Stomach (tissue), 9 donors: Measurements from ENCODE around the gene FAM193A. TPM values are rescaled to one million over a fixed set of nuclear protein-coding genes. Genes with fewer than 3 reads are reported as not detected.
A peak's percentile ranks its signal among the peaks of the same experiment; 100 is the strongest.
"Not testable (repeated sequence)": the region's sequence is repeated elsewhere in the genome, so short reads cannot be mapped to it uniquely, and the experiment has no call there.

ENCODE experiments used
- DNase-seq, 2 donors: peaks; one replicate each; pipeline versions ENCODE4 v3.0.0 to v3.0.0-alpha.2; 2013 to 2019
- H3K27ac ChIP-seq, 5 donors: fragments of 200-600 bp in 4 of 5; sonication (generic) in 4 of 5; one replicate each; pipeline ENCODE4 v1.5.1; 2013 to 2019; ENCODE audit warnings: mild to moderate bottlenecking in 1 of 5, moderate library complexity in 1 of 5
- H3K27me3 ChIP-seq, 3 donors: fragments of 200-600 bp; sonication (generic); one replicate each; pipeline ENCODE4 v1.5.1; 2017 to 2019; ENCODE audit warnings: mixed run types in 1 of 3
- H3K36me3 ChIP-seq, 4 donors: fragments of 200-600 bp; sonication (generic); 1 replicate in 3 of 4; 2 replicates in 1 of 4; pipeline ENCODE4 v1.5.1; 2016 to 2019
- H3K4me1 ChIP-seq, 4 donors: fragments of 200-600 bp; sonication (generic); one replicate each; pipeline ENCODE4 v1.5.1; 2016 to 2019
- H3K4me3 ChIP-seq, 4 donors: fragments of 200-600 bp; sonication (generic) in 3 of 4; one replicate each; pipeline ENCODE4 v1.5.1; 2016 to 2019; ENCODE audit warnings: mild to moderate bottlenecking in 1 of 4
- H3K9me3 ChIP-seq, 4 donors: fragments of 200-600 bp; sonication (generic); one replicate each; pipeline ENCODE4 v1.5.1; 2016 to 2019
- EP300 ChIP-seq: sonication (generic); formaldehyde crosslinking; IDR thresholded peaks from one replicate; pipeline ENCODE4 v1.6.1; 2017; ENCODE audit warnings: antibody characterized with exemption
- POLR2A ChIP-seq, 4 donors: fragments of 450-650 bp; IDR thresholded peaks; one replicate each; pipeline ENCODE4 v1.6.1; 2016; ENCODE audit warnings: antibody characterized with exemption in 4 of 4, control low read depth in 2 of 4, mild to moderate bottlenecking in 1 of 4, moderate library complexity in 1 of 4
- POLR2AphosphoS5 ChIP-seq, 3 donors: sonication (generic); formaldehyde crosslinking; IDR thresholded peaks; one replicate each; pipeline ENCODE4 v1.6.1; 2016; ENCODE audit warnings: antibody characterized with exemption in 3 of 3
- WGBS, 5 donors: extraction: QIAGEN DNeasy Blood & Tissue Kit in 3 of 5; methylation state at CpG; one replicate each; pipeline versions ENCODE4 v1.1.5 to v1.1.7; 2013 to 2018; 5-methylcytosine and 5-hydroxymethylcytosine counted together
- intact Hi-C: fragments of 100-400 bp; cut with DNase I; formaldehyde crosslinking; loops from one replicate; pipeline ENCODE4 v1.15.1; 2023; ENCODE audit warnings: low total_unique reads
- polyA plus RNA-seq, 3 donors: library from polyadenylated mRNA; stranded (reverse); fragments of 200-250 nt; gene quantifications; one replicate each; pipeline ENCODE4 v1.2.3, GENCODE V29; 2013
- total RNA-seq, 5 donors: library from RNA; depleted of rRNA; stranded (reverse); fragments of >200 nt; gene quantifications; one replicate each; pipeline versions ENCODE4 v1.1.0 to v1.2.3, GENCODE V29; 2014 to 2016
- TF ChIP-seq, protein P1 (sequence below), 7 experiments: fragments of 450-650 bp in 4 of 7; fragments of 200-600 bp in 3 of 7; sonication (generic) in 3 of 7; IDR thresholded peaks; one replicate each; pipeline ENCODE4 v1.5.1; 2016 to 2019; ENCODE audit warnings: antibody characterized with exemption in 7 of 7, control low read depth in 2 of 7, mild to moderate bottlenecking in 1 of 7
- donor health status: healthy with polysubstance abuse.
- donor health status: Bipolar disorder and iron deficiency.
- donor health status: healthy.

FAM193A gene
- total and polyA plus RNA-seq, 8 donors, result 4.9 to 107 (median 26.0) TPM

DNA sequence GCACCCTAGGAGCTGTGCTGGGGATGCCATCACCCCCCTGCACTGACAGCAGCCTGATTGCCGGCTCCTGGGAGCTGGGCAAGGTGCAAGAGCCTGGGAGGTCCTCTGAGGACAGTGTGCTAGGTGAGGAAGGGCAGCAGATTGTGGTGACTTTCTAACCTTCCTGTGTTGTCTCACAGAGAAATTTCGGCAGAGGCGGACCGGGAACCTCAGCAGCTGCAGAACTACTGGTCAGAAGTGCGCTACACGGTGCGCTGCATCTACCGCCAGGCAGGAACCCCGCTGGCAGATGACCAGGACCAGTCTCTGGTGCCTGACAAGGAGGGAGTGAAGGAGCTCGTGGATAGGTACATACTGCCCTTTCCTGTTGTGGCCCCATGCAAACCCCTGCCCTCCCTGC lies 89.8 kb downstream of the FAM193A start:
- no peak overlapping the region for H3K27ac ChIP-seq
- no peaks in the 10 kb centered on the region for H3K27me3 ChIP-seq
- DNase-seq, result no peak
- intact Hi-C loops, result no loop called here
- no peaks in the 10 kb centered on the region for H3K9me3 ChIP-seq
- H3K4me1 ChIP-seq, result peaks cover 0 to 25% (median 14%) of the 10 kb centered on the region in 4 donors
- H3K36me3 ChIP-seq, result peaks cover 38 to 62% (median 57%) of the 10 kb centered on the region in 4 donors
- WGBS, 5 donors, result 74 to 85% (median 78%) methylated on average over 8 to 10 of the region's 10 CpGs
- TF ChIP-seq EP300, result no peak
- TF ChIP-seq, protein P1, sequence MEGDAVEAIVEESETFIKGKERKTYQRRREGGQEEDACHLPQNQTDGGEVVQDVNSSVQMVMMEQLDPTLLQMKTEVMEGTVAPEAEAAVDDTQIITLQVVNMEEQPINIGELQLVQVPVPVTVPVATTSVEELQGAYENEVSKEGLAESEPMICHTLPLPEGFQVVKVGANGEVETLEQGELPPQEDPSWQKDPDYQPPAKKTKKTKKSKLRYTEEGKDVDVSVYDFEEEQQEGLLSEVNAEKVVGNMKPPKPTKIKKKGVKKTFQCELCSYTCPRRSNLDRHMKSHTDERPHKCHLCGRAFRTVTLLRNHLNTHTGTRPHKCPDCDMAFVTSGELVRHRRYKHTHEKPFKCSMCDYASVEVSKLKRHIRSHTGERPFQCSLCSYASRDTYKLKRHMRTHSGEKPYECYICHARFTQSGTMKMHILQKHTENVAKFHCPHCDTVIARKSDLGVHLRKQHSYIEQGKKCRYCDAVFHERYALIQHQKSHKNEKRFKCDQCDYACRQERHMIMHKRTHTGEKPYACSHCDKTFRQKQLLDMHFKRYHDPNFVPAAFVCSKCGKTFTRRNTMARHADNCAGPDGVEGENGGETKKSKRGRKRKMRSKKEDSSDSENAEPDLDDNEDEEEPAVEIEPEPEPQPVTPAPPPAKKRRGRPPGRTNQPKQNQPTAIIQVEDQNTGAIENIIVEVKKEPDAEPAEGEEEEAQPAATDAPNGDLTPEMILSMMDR (IDR thresholded peaks at IDR 0.05), result no peak
- no peak for TF ChIP-seq POLR2AphosphoS5 (IDR thresholded peaks at IDR 0.05)
- no peak for TF ChIP-seq POLR2A (IDR thresholded peaks at IDR 0.05)
- H3K4me3 ChIP-seq, result no peak overlapping the region

DNA sequence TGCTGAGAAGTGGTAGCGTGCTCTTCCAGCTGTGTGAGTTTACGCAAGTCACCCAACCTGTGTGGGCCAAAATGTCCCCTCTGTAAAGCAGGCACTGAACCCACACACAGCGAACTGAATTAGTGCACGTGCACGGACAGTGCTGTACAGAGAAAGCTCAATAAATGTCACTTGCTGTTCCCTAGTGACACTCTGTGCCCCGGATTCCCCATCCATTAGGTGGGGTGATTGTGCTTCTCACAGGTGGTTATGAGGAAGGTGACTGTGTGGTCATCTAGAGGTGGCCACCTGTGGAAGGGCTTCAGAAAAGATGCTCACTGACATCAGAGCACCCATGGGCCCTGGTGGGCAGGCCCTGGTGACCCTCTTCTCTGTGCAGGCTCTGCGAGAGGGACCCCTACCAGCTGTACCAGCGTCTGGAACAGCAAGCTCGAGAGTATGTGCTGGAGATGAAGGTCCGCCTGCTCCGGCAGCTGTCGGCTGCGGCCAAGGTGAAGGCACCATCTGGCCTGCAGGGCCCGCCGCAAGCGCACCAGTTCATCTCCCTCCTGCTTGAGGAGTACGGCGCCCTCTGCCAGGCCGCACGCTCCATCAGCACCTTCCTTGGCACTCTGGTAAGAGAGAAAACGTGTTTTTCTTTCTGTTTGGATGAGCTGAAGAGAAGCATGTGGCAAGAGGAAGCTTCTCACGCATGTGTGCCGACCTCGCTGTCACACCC lies 94.3 kb downstream of the FAM193A start:
- intact Hi-C loops, result no loop called here
- H3K27ac ChIP-seq, result no peak overlapping the region
- DNase-seq, result no peak
- WGBS, 5 donors, result 86 to 95% (median 93%) methylated on average over 17 to 24 of the region's 24 CpGs
- H3K27me3 ChIP-seq, result no peaks in the 10 kb centered on the region
- H3K4me3 ChIP-seq, result no peak overlapping the region
- TF ChIP-seq POLR2A (IDR thresholded peaks at IDR 0.05), result no peak
- TF ChIP-seq, protein P1 (IDR thresholded peaks at IDR 0.05), result no peak
- TF ChIP-seq POLR2AphosphoS5 (IDR thresholded peaks at IDR 0.05), result no peak
- no peak for TF ChIP-seq EP300
- H3K36me3 ChIP-seq, result peaks cover 52 to 96% (median 92%) of the 10 kb centered on the region in 4 donors
- no peaks in the 10 kb centered on the region for H3K9me3 ChIP-seq
- H3K4me1 ChIP-seq, result no peaks in the 10 kb centered on the region

DNA sequence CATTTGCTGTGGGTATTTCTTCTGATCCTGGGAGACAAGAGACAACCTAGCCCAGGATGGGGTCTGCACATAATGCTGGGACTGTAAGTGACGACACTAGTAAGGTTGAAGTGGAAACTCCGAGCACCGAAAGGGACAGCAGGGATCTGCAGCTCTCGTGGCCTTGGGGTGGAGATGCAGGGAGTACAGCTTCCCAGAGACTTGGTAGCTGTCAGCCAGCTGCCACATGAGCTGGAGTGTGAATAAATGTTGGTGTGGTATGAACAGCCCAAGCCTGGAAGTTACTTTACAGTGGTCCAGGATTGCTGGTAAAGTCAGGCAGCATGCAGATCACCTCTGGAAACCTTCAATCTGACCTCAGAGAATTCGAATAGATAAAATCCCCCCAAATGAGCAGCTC lies 97.6 kb downstream of the FAM193A start:
- Histone ChIP-seq H3K4me1 (peaks cover 0 to 13% (median 8%) of the 10 kb centered on the region in 4 donors), H3K36me3 (peaks cover 33 to 95% (median 91%) of the 10 kb centered on the region in 4 donors), H3K27ac (no peak overlapping the region), H3K27me3 (no peaks in the 10 kb centered on the region), H3K9me3 (no peaks in the 10 kb centered on the region), H3K4me3 (no peak overlapping the region)
- WGBS, 5 donors, result 89 to 97% (median 92%) methylated on average over 5 of the region's 5 CpGs
- TF ChIP-seq POLR2A (IDR thresholded peaks at IDR 0.05) (no peak), EP300 (no peak), POLR2AphosphoS5 (IDR thresholded peaks at IDR 0.05) (no peak)
- TF ChIP-seq, protein P1 (IDR thresholded peaks at IDR 0.05), result no peak
- intact Hi-C loops, result no loop called here
- DNase-seq, result peak in 1 of 2 donors; percentile 8

DNA sequence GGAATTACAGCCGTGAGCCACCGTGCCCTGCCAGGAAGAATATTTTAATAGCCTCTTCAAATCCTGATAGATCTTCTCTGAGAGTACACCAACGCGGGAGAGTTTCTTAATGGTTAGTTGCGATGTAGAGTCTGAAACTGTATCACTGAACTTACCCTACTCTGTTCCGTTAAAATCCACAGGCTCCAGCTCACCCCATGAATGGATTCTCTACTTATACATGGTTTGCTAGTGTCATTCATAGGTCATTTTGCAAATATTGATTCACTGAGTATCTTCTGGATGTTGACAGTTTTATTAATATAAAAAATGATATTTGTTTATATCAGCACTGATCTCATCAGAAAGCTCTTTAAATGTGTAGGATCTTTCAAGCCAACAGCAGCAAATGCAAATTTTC lies 99.9 kb downstream of the FAM193A start:
- intact Hi-C loops, result no loop called here
- H3K27ac ChIP-seq, result no peak overlapping the region
- H3K9me3 ChIP-seq, result no peaks in the 10 kb centered on the region
- peaks cover 0 to 13% (median 8%) of the 10 kb centered on the region in 4 donors for H3K4me1 ChIP-seq
- TF ChIP-seq EP300 (no peak), POLR2AphosphoS5 (IDR thresholded peaks at IDR 0.05) (no peak), POLR2A (IDR thresholded peaks at IDR 0.05) (no peak)
- TF ChIP-seq, protein P1 (IDR thresholded peaks at IDR 0.05), result no peak
- WGBS, 5 donors, result 92 to 97% (median 95%) methylated on average over 6 of the region's 6 CpGs
- H3K36me3 ChIP-seq, result peaks cover 44 to 95% (median 92%) of the 10 kb centered on the region in 4 donors
- no peaks in the 10 kb centered on the region for H3K27me3 ChIP-seq
- DNase-seq, result no peak
- H3K4me3 ChIP-seq, result no peak overlapping the region

DNA sequence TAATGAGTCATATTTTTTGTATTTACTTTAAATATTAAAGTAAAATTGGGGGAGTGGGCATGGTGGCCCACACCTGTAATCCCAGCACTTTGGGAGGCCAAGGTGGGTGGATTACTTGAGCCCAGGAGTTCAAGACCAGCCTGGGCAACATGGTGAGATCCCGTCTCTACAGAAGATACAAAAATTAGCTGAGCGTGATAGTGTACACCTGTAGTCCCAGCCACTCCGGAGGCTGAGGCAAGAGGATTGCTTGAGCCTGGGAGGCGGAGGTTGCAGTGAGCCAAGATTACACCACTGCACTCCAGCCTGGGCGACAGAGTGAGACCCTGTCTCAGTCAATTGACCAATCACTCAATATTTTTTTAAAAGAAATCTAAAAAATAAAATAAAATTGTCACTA lies 100.5 kb downstream of the FAM193A start:
- H3K27me3 ChIP-seq, H3K9me3 ChIP-seq, DNase-seq, H3K4me3 ChIP-seq, H3K27ac ChIP-seq, intact Hi-C loops: not testable (repeated sequence)
- peaks cover 0 to 13% (median 8%) of the 10 kb centered on the region in 4 donors for H3K4me1 ChIP-seq
- 93 to 98% (median 96%) methylated on average over 5 of the region's 5 CpGs for WGBS, 5 donors
- peaks cover 39 to 95% (median 92%) of the 10 kb centered on the region in 4 donors for H3K36me3 ChIP-seq
